Renal cortex interstitium (tissue), 11 donors: ENCODE results near the gene MESP2. TPM values are rescaled to one million over a fixed set of nuclear protein-coding genes. Genes with fewer than 3 reads are reported as not detected.

Experiments used
- DNase-seq, 11 donors: peaks; one replicate each; pipeline ENCODE4 v3.0.0-alpha.2; 2013; ENCODE audit warnings: low read depth in 9 of 11, low spot score in 4 of 11; ENCODE audit errors: extremely low read depth in 1 of 11
- polyA plus RNA-seq, 3 donors: library from polyadenylated mRNA; unstranded; fragments of 120-200 nt; gene quantifications; one replicate each; pipeline ENCODE4 v1.2.1, GENCODE V29; 2013; ENCODE audit not compliant: insufficient read length in 3 of 3

The MESP2 gene
- polyA plus RNA-seq, 3 donors, result 0.30 to 0.44 (median 0.42) TPM

GRCh38 chr15:89751748-89752147 is 24.4 kb upstream of the MESP2 start:
- DNase-seq, result no peak

GRCh38 chr15:89753855-89754254 is 22.3 kb upstream of the MESP2 start:
- no peak for DNase-seq

GRCh38 chr15:89754361-89755154 is 21.6 kb upstream of the MESP2 start:
- no peak for DNase-seq

GRCh38 chr15:89755701-89756100 is 20.4 kb upstream of the MESP2 start:
- DNase-seq, result no peak

GRCh38 chr15:89756897-89757296 is 19.2 kb upstream of the MESP2 start:
- DNase-seq, result no peak

- no peak for DNase-seq
Measured at GRCh38 chr15:89758283-89758682, 17.8 kb upstream of the MESP2 start.

- no peak for DNase-seq
Measured at GRCh38 chr15:89758981-89759380, 17.2 kb upstream of the MESP2 start.

GRCh38 chr15:89759835-89760234 is 16.3 kb upstream of the MESP2 start:
- DNase-seq, result no peak

- peak in 7 of 11 donors; percentile 39 to 65 (median 58) for DNase-seq
Measured at GRCh38 chr15:89760303-89761008, 15.7 kb upstream of the MESP2 start.

- DNase-seq, result no peak
Measured at GRCh38 chr15:89761009-89761831, 14.9 kb upstream of the MESP2 start.

GRCh38 chr15:89761929-89762328 is 14.2 kb upstream of the MESP2 start:
- DNase-seq, result no peak

GRCh38 chr15:89765694-89766093 is 10.4 kb upstream of the MESP2 start:
- no peak for DNase-seq

- DNase-seq, result no peak
Measured at GRCh38 chr15:89766357-89767311, 9.5 kb upstream of the MESP2 start.

GRCh38 chr15:89767411-89767915 is 8.7 kb upstream of the MESP2 start:
- DNase-seq, result no peak

- no peak for DNase-seq
Measured at GRCh38 chr15:89768071-89768500, 8.0 kb upstream of the MESP2 start.

GRCh38 chr15:89769366-89769765 is 6.8 kb upstream of the MESP2 start:
- no peak for DNase-seq

GRCh38 chr15:89770041-89770440 is 6.1 kb upstream of the MESP2 start:
- DNase-seq, result no peak

GRCh38 chr15:89772932-89773583 is 3.1 kb upstream of the MESP2 start:
- no peak for DNase-seq
